GM19239 (cell line): ENCODE measurements around the gene CD180.

ENCODE experiments used
- DNase-seq: peaks from one replicate; pipeline ENCODE4 v3.0.0; 2011; ENCODE audit warnings: low spot score; ENCODE audit not compliant: insufficient read length
- FAIRE-seq: peaks from 2 replicates; lab custom pipeline; 2011; peaks lifted over from hg19 to GRCh38; lab: Jason Lieb, UNC

Gene CD180

GRCh38 chr5:67142816-67143215 lies 53.8 kb downstream of the CD180 start:
- FAIRE-seq: no peak
- no peak for DNase-seq

GRCh38 chr5:67141644-67142043 lies 55.0 kb downstream of the CD180 start:
- no peak for FAIRE-seq
- DNase-seq: no peak

GRCh38 chr5:67140413-67140812 lies 56.2 kb downstream of the CD180 start:
- FAIRE-seq (no peak), DNase-seq (no peak)

- no peak for DNase-seq
- no peak for FAIRE-seq
These were observed 57.6 kb downstream of the CD180 start for GRCh38 chr5:67139030-67139429.

GRCh38 chr5:67135381-67135984 lies 61.1 kb downstream of the CD180 start:
- FAIRE-seq (no peak), DNase-seq (no peak)

- DNase-seq (no peak), FAIRE-seq (no peak)
These were observed 62.8 kb downstream of the CD180 start for GRCh38 chr5:67133776-67134175.

GRCh38 chr5:67133217-67133616 lies 63.4 kb downstream of the CD180 start:
- FAIRE-seq: no peak
- DNase-seq: no peak

- DNase-seq (no peak), FAIRE-seq (no peak)
These were observed 66.8 kb downstream of the CD180 start for GRCh38 chr5:67129768-67130167.
